Progenitor cell of endocrine pancreas (in vitro differentiated cells): ENCODE data around the gene DRG2. TPM values are rescaled to one million over a fixed set of nuclear protein-coding genes. Genes with fewer than 3 reads are reported as not detected.

Experiments
- DNase-seq: peaks from one replicate; pipeline ENCODE4 v3.0.0; 2021; ENCODE audit warnings: low spot score; ENCODE audit not compliant: unreplicated experiment
- H3K27ac Mint-ChIP-seq: 2 replicates; pipeline ENCODE4 v1.8.0; 2021; ENCODE audit warnings: mild to moderate bottlenecking, moderate library complexity, mixed read lengths
- H3K27me3 Mint-ChIP-seq: 2 replicates; pipeline ENCODE4 v1.8.0; 2021; ENCODE audit warnings: mixed read lengths
- H3K36me3 Mint-ChIP-seq: 2 replicates; pipeline ENCODE4 v1.8.0; 2022; ENCODE audit warnings: mixed read lengths; ENCODE audit not compliant: insufficient read depth
- H3K4me1 Mint-ChIP-seq: 2 replicates; pipeline ENCODE4 v1.8.0; 2021; ENCODE audit warnings: low read depth, mixed read lengths
- H3K4me3 Mint-ChIP-seq: 2 replicates; pipeline ENCODE4 v1.8.0; 2021; ENCODE audit warnings: low read depth, mild to moderate bottlenecking, moderate library complexity, mixed read lengths
- H3K9me3 Mint-ChIP-seq: 2 replicates; pipeline ENCODE4 v1.8.0; 2021; ENCODE audit warnings: low read depth, mixed read lengths
- CTCF ChIP-seq: fragments of 200-600 bp; sonication (generic); IDR thresholded peaks from one replicate; pipeline ENCODE4 v1.5.0; 2021; ENCODE audit warnings: antibody characterized with exemption, mild to moderate bottlenecking; ENCODE audit not compliant: unreplicated experiment
- total RNA-seq: library from RNA; stranded (reverse); gene quantifications from 2 replicates; pipeline ENCODE4 v1.2.1, GENCODE V29; 2021

The DRG2 gene
- total RNA-seq, 1 donor from 2014 or later, result 42.9 TPM

GRCh38 chr17:18107971-18108370 is 20.2 kb downstream of the DRG2 start:
- Mint-ChIP-seq H3K9me3 (no peaks in the 10 kb centered on the region), H3K4me3 (no peak overlapping the region), H3K27ac (no peak overlapping the region), H3K4me1 (no peaks in the 10 kb centered on the region), H3K36me3 (no peaks in the 10 kb centered on the region), H3K27me3 (no peaks in the 10 kb centered on the region)
- DNase-seq, result no peak
- no peak for TF ChIP-seq CTCF

- Mint-ChIP-seq H3K4me1 (no peaks in the 10 kb centered on the region), H3K27me3 (no peaks in the 10 kb centered on the region), H3K27ac (no peak within 1 kb of the TSS), H3K4me3 (no peak within 1 kb of the TSS), H3K9me3 (no peaks in the 10 kb centered on the region), H3K36me3 (no peaks in the 10 kb centered on the region)
- no peak for DNase-seq
- no peak for TF ChIP-seq CTCF
Measured at GRCh38 chr17:18108401-18109312, 20.9 kb downstream of the DRG2 start, which contains the start of gene MYO15A. Gene MYO15A (plus strand): TSS chr17:18108756. CDS start chr17:18118801, 10,045 bp downstream.

- Mint-ChIP-seq H3K4me3 (no peak overlapping the region), H3K4me1 (no peaks in the 10 kb centered on the region), H3K27ac (no peak overlapping the region), H3K9me3 (no peaks in the 10 kb centered on the region), H3K27me3 (no peaks in the 10 kb centered on the region), H3K36me3 (no peaks in the 10 kb centered on the region)
- no peak for DNase-seq
- no peak for TF ChIP-seq CTCF
Measured at GRCh38 chr17:18109935-18110485, 22.3 kb downstream of the DRG2 start.

GRCh38 chr17:18110636-18111145 is 22.9 kb downstream of the DRG2 start:
- H3K27ac Mint-ChIP-seq, result peak overlapping the region; percentile 35
- H3K36me3 Mint-ChIP-seq, result no peaks in the 10 kb centered on the region
- no peaks in the 10 kb centered on the region for H3K27me3 Mint-ChIP-seq
- TF ChIP-seq CTCF, result no peak
- H3K4me1 Mint-ChIP-seq, result no peaks in the 10 kb centered on the region
- DNase-seq, result no peak
- H3K4me3 Mint-ChIP-seq, result no peak overlapping the region
- H3K9me3 Mint-ChIP-seq, result no peaks in the 10 kb centered on the region

- H3K9me3 Mint-ChIP-seq, result no peaks in the 10 kb centered on the region
- no peak for TF ChIP-seq CTCF
- H3K27me3 Mint-ChIP-seq, result no peaks in the 10 kb centered on the region
- no peak for DNase-seq
- H3K4me1 Mint-ChIP-seq, result no peaks in the 10 kb centered on the region
- H3K36me3 Mint-ChIP-seq, result no peaks in the 10 kb centered on the region
- H3K4me3 Mint-ChIP-seq, result no peak overlapping the region
- peak overlapping the region; percentile 59 for H3K27ac Mint-ChIP-seq
Measured at GRCh38 chr17:18111330-18111971, 23.7 kb downstream of the DRG2 start.
